Sciatic nerve (tissue), 2 donors: ENCODE data around the gene HSPA4. TPM values are rescaled to one million over a fixed set of nuclear protein-coding genes. Genes with fewer than 3 reads are reported as not detected.

ENCODE experiments used
- ATAC-seq: fragments of 200-7000 bp; cut with Tn5 transposase; one replicate; pipeline ENCODE4 v1.9.1; 2020; ENCODE audit warnings: mild to moderate bottlenecking, moderate library complexity
- DNase-seq: peaks from one replicate; pipeline ENCODE4 v3.0.0-alpha.2; 2020; ENCODE audit warnings: low spot score
- intact Hi-C: fragments of 100-400 bp; cut with DNase I; formaldehyde crosslinking; loops from one replicate; pipeline ENCODE4 v1.14.2; 2022
- total RNA-seq: library from RNA; stranded (reverse); fragmentation: NEBNext Ultra II Directional; extraction: Animal tissue kit (Norgen Biotek cat#: 25700); gene quantifications from one replicate; pipeline ENCODE4 v1.2.1, GENCODE V29; 2021
- donor health status: DM: no; HTN: no; CAD: no.
- donor health status: DM: no; HTN: no; CAD: no.

HSPA4 gene
- total RNA-seq, 1 donor from 2014 or later = 65.0 TPM

GRCh38 chr5:133047404-133047803 lies 4.4 kb upstream of the HSPA4 start:
- no peak for ATAC-seq
- intact Hi-C loops = no loop called here
- no peak for DNase-seq

- ATAC-seq = no peak
- intact Hi-C loops = no loop called here
- DNase-seq = no peak
Observed at GRCh38 chr5:133048993-133049725, 2.7 kb upstream of the HSPA4 start.

- intact Hi-C loops = no loop called here
- ATAC-seq (no peak), DNase-seq (no peak)
Observed at GRCh38 chr5:133049726-133050048, 2.1 kb upstream of the HSPA4 start.

GRCh38 chr5:133050521-133050920 lies 1.3 kb upstream of the HSPA4 start:
- ATAC-seq (no peak), DNase-seq (no peak)
- intact Hi-C loops = no loop called here

- DNase-seq (no peak), ATAC-seq (peak; percentile 3)
- intact Hi-C loops = no loop called here
Observed at GRCh38 chr5:133051061-133051541, 712 bp upstream of the HSPA4 start.

GRCh38 chr5:133052317-133053175 lies 733 bp downstream of the HSPA4 start:
- intact Hi-C loops = no loop called here
- peak; percentile 79 for DNase-seq

GRCh38 chr5:133053448-133053847 lies 1.6 kb downstream of the HSPA4 start:
- DNase-seq = no peak
- intact Hi-C loops = no loop called here
- no peak for ATAC-seq

More at GRCh38 chr5:133052317-133053175, 733 bp downstream of the HSPA4 start:
- peak; percentile 61 for ATAC-seq

GRCh38 chr5:133054697-133055471 lies 3.1 kb downstream of the HSPA4 start:
- ATAC-seq (no peak), DNase-seq (no peak)
- intact Hi-C loops = no loop called here

- no peak for DNase-seq
- intact Hi-C loops = no loop called here
- ATAC-seq = no peak
Observed at GRCh38 chr5:133056891-133057290, 5.1 kb downstream of the HSPA4 start.

- ATAC-seq (no peak), DNase-seq (no peak)
- intact Hi-C loops = no loop called here
Observed at GRCh38 chr5:133059621-133060020, 7.8 kb downstream of the HSPA4 start.

- intact Hi-C loops = no loop called here
- DNase-seq (no peak), ATAC-seq (no peak)
Observed at GRCh38 chr5:133062276-133062675, 10.5 kb downstream of the HSPA4 start.

- DNase-seq (no peak), ATAC-seq (no peak)
- intact Hi-C loops = no loop called here
Observed at GRCh38 chr5:133063965-133064364, 12.2 kb downstream of the HSPA4 start.

- DNase-seq (no peak), ATAC-seq (no peak)
- intact Hi-C loops = no loop called here
Observed at GRCh38 chr5:133065471-133065870, 13.7 kb downstream of the HSPA4 start.

GRCh38 chr5:133066045-133066444 lies 14.2 kb downstream of the HSPA4 start:
- intact Hi-C loops = no loop called here
- no peak for ATAC-seq

GRCh38 chr5:133072021-133072420 lies 20.2 kb downstream of the HSPA4 start:
- ATAC-seq (no peak), DNase-seq (no peak)
- intact Hi-C loops = no loop called here

More at GRCh38 chr5:133066045-133066444, 14.2 kb downstream of the HSPA4 start:
- no peak for DNase-seq

- DNase-seq (no peak), ATAC-seq (no peak)
- intact Hi-C loops = no loop called here
Observed at GRCh38 chr5:133075572-133076536, 24.0 kb downstream of the HSPA4 start.

GRCh38 chr5:133079048-133079447 lies 27.2 kb downstream of the HSPA4 start:
- DNase-seq = no peak
- intact Hi-C loops = no loop called here
- ATAC-seq = no peak

GRCh38 chr5:133081036-133081435 lies 29.2 kb downstream of the HSPA4 start:
- no peak for ATAC-seq
- DNase-seq = no peak
- intact Hi-C loops = no loop called here
